GM10266 (cell line): ENCODE data around the gene KCNJ4.
"Not testable (repeated sequence)": the region's sequence is repeated elsewhere in the genome, so short reads cannot be mapped to it uniquely, and the experiment has no call there.

Source experiments
- DNase-seq: peaks from one replicate; pipeline ENCODE4 v3.0.0; 2012; ENCODE audit errors: extremely low spot score
- CTCF ChIP-seq: IDR thresholded peaks from 2 replicates; pipeline ENCODE4 v1.5.1; 2012; ENCODE audit warnings: mild to moderate bottlenecking, low read depth; ENCODE audit not compliant: control insufficient read depth, insufficient read depth; ENCODE audit errors: missing control alignments

KCNJ4 gene

GRCh38 chr22:38383417-38383816 lies 71.6 kb downstream of the KCNJ4 start:
- no peak for DNase-seq
- TF ChIP-seq CTCF, result no peak

GRCh38 chr22:38381371-38381770 lies 73.6 kb downstream of the KCNJ4 start:
- DNase-seq, result not testable (repeated sequence)
